K562 (cell line): ENCODE results near the gene UBAC2. TPM values are rescaled to one million over a fixed set of nuclear protein-coding genes. Genes with fewer than 3 reads are reported as not detected.

Experiments used
- ATAC-seq: fragments of 200-7000 bp; cut with Tn5 transposase; 3 replicates; pipeline ENCODE4 v1.9.1; 2020; ENCODE audit warnings: moderate library complexity
- BruUV-seq: library from RNA; stranded (reverse); fragments of 400-500 nt; replicated peaks from 2 replicates; lab custom pipeline; 2021; lab: Mats Ljungman, UMichigan
- CTCF ChIA-PET: fragments of 300-600 bp; formaldehyde crosslinking; extraction: SDS; loops from one replicate; lab custom pipeline; 2021; ENCODE audit warnings: low intra/inter-chr PET ratio; lab: Yijun Ruan, JAX
- POLR2A ChIA-PET: fragments of 300-600, 350-650 bp; sonication (Branson Sonifier 250); formaldehyde crosslinking; extraction: SDS; loops from one replicate; lab custom pipeline; 2021; ENCODE audit warnings: antibody characterized with exemption, inconsistent platforms; lab: Yijun Ruan, JAX
- DNase-seq, 4 experiments: peaks; one replicate each; pipeline versions ENCODE4 v3.0.0 to v3.0.0-alpha.2; 2011 to 2018; ENCODE audit warnings: low spot score in 3 of 4, mixed read lengths in 3 of 4; ENCODE audit errors: extremely low read depth in 1 of 4
- FAIRE-seq: peaks from 2 replicates; lab custom pipeline; 2011; peaks lifted over from hg19 to GRCh38; lab: Jason Lieb, UNC
- H2AFZ ChIP-seq: 2 replicates; pipeline ENCODE4 v1.6.0; 2011; ENCODE audit warnings: low read depth, low read length, control low read depth, inconsistent platforms
- H3K27ac ChIP-seq: fragments of 200-600 bp; 3 replicates; pipeline ENCODE4 v1.8.0; 2011; ENCODE audit warnings: low read depth, mild to moderate bottlenecking, control low read depth, inconsistent platforms, low read length, moderate library complexity, mixed read lengths; ENCODE audit errors: extremely low read depth
- H3K27me3 ChIP-seq, 2 experiments: fragments of 300-600 bp in 1 of 2; 2 replicates in 1 of 2; 3 replicates in 1 of 2; pipeline versions ENCODE4 v1.6.0 to v1.8.0; 2011; ENCODE audit warnings: inconsistent platforms in 2 of 2, low read length in 2 of 2, mild to moderate bottlenecking in 1 of 2, mixed read lengths in 1 of 2, moderate library complexity in 1 of 2; ENCODE audit not compliant: control insufficient read depth in 2 of 2, insufficient read depth in 2 of 2
- H3K36me3 ChIP-seq: fragments of 300-600 bp; 3 replicates; pipeline ENCODE4 v1.8.0; 2011; ENCODE audit warnings: mild to moderate bottlenecking, low read length, inconsistent platforms; ENCODE audit not compliant: control insufficient read depth, insufficient read depth
- H3K4me1 ChIP-seq, 2 experiments: fragments of 200-600 bp in 1 of 2; replicated peaks in 1 of 2; 2 replicates in 1 of 2; 3 replicates in 1 of 2; pipeline versions ENCODE4 v1.5.1 to v1.8.0; 2011; ENCODE audit warnings: inconsistent platforms in 2 of 2, low read length in 2 of 2, mild to moderate bottlenecking in 1 of 2, mixed read lengths in 1 of 2, moderate library complexity in 1 of 2; ENCODE audit not compliant: control insufficient read depth in 2 of 2, insufficient read depth in 2 of 2
- H3K4me2 ChIP-seq: 2 replicates; pipeline ENCODE4 v1.6.1; 2011; ENCODE audit warnings: low read length, control low read depth, inconsistent platforms, mixed read lengths; ENCODE audit not compliant: insufficient read depth
- H3K4me3 ChIP-seq: fragments of 200-600 bp; sonication (generic), shearing (Covaris generic); 2 replicates; pipeline ENCODE4 v1.5.1; 2016; ENCODE audit warnings: control low read depth, inconsistent platforms
- H3K79me2 ChIP-seq: fragments of 200-600 bp; 3 replicates; pipeline ENCODE4 v1.8.0; 2011; ENCODE audit warnings: low read length, inconsistent platforms; ENCODE audit not compliant: control insufficient read depth, insufficient read depth
- H3K9ac ChIP-seq, 2 experiments: 2 replicates each; pipeline versions ENCODE4 v1.6.0 to v1.6.1; 2011; ENCODE audit warnings: low read depth in 2 of 2, low read length in 2 of 2, control low read depth in 1 of 2, inconsistent platforms in 1 of 2, mild to moderate bottlenecking in 1 of 2, mixed read lengths in 1 of 2; ENCODE audit not compliant: insufficient read depth in 1 of 2
- H3K9me1 ChIP-seq: one replicate; pipeline ENCODE4 v1.6.0; 2011; ENCODE audit warnings: inconsistent platforms, mild to moderate bottlenecking, low read length, moderate library complexity; ENCODE audit not compliant: control insufficient read depth, insufficient read depth
- H3K9me3 ChIP-seq: replicated peaks from 2 replicates; pipeline ENCODE4 v1.5.1; 2011; ENCODE audit warnings: low read depth, low read length, inconsistent platforms; ENCODE audit not compliant: control insufficient read depth, insufficient read depth
- H4K20me1 ChIP-seq: replicated peaks from 2 replicates; pipeline ENCODE4 v1.6.1; 2011; ENCODE audit warnings: low read length, inconsistent platforms, mixed read lengths; ENCODE audit not compliant: control insufficient read depth, insufficient read depth
- DNMT1 ChIP-seq: fragments of 450-650 bp; IDR thresholded peaks from 2 replicates; pipeline ENCODE4 v1.6.1; 2016; ENCODE audit warnings: antibody characterized with exemption, mild to moderate bottlenecking
- FUS ChIP-seq: fragments of 200-400 bp; formaldehyde crosslinking; optimal IDR thresholded peaks from 2 replicates; pipeline ENCODE3; 2017; ENCODE audit warnings: low read depth, low read length
- MAZ ChIP-seq, 2 experiments: fragments of 450-650 bp in 1 of 2; sonication (generic) in 1 of 2; formaldehyde crosslinking; IDR thresholded peaks in 1 of 2; conservative IDR thresholded peaks in 1 of 2; 2 replicates each; pipeline versions ENCODE4 v1.4.0 to v1.5.0; 2020; ENCODE audit warnings: mild to moderate bottlenecking in 1 of 2, missing genetic modification reagents in 1 of 2
- MCM5 ChIP-seq: fragments of 450-650 bp; IDR thresholded peaks from 2 replicates; pipeline ENCODE4 v1.6.1; 2016; ENCODE audit warnings: low read depth
- MTA1 ChIP-seq: fragments of 450-650 bp; IDR thresholded peaks from 2 replicates; pipeline ENCODE4 v1.6.1; 2017; ENCODE audit warnings: borderline replicate concordance
- NCOA4 ChIP-seq: fragments of 450-650 bp; IDR thresholded peaks from 2 replicates; pipeline ENCODE4 v1.6.1; 2018; ENCODE audit warnings: mild to moderate bottlenecking; ENCODE audit not compliant: partially characterized antibody
- OTX1 ChIP-seq: fragments of 450-650 bp; formaldehyde crosslinking; IDR thresholded peaks from 2 replicates; pipeline ENCODE4 v1.4.0; 2022; ENCODE audit warnings: mild to moderate bottlenecking
- RBM14 ChIP-seq: fragments of 200-400 bp; formaldehyde crosslinking; IDR thresholded peaks from 2 replicates; pipeline ENCODE4 v1.6.1; 2018; ENCODE audit warnings: low read depth, mild to moderate bottlenecking, low read length, moderate library complexity, borderline replicate concordance; ENCODE audit not compliant: insufficient read depth
- RHOXF2B ChIP-seq: fragments of 250-450 bp; sonication (Bioruptor Pico); conservative IDR thresholded peaks from 2 replicates; pipeline ENCODE4 v1.5.1; 2021
- SAP30 ChIP-seq: fragments of 200-600 bp; sonication (generic); IDR thresholded peaks from 2 replicates; pipeline ENCODE4 v1.6.1; 2012; ENCODE audit warnings: borderline replicate concordance, low read depth, mild to moderate bottlenecking, moderate library complexity, low read length, control low read depth, inconsistent platforms; ENCODE audit not compliant: insufficient read depth, poor library complexity, severe bottlenecking
- SIN3B ChIP-seq: fragments of 450-650 bp; IDR thresholded peaks from 2 replicates; pipeline ENCODE4 v1.6.1; 2017; ENCODE audit warnings: low read depth, mild to moderate bottlenecking, moderate library complexity
- SMAD4 ChIP-seq: fragments of 250-450 bp; sonication (Bioruptor Pico); conservative IDR thresholded peaks from 2 replicates; pipeline ENCODE4 v1.8.0; 2021; ENCODE audit warnings: inconsistent platforms, mild to moderate bottlenecking, moderate library complexity
- SREBF2 ChIP-seq: sonication (generic); formaldehyde crosslinking; IDR thresholded peaks from 2 replicates; pipeline ENCODE4 v1.4.0; 2020; ENCODE audit warnings: mild to moderate bottlenecking, missing genetic modification reagents
- ZNF224 ChIP-seq: sonication (generic); formaldehyde crosslinking; IDR thresholded peaks from 2 replicates; pipeline ENCODE4 v1.8.0; 2022; ENCODE audit warnings: mild to moderate bottlenecking, missing genetic modification reagents
- ZNF444 ChIP-seq: fragments of 250-450 bp; sonication (Bioruptor Pico); IDR thresholded peaks from 2 replicates; pipeline ENCODE4 v1.4.0; 2020; ENCODE audit warnings: mild to moderate bottlenecking, moderate library complexity
- ZNF561 ChIP-seq: fragments of 450-650 bp; formaldehyde crosslinking; conservative IDR thresholded peaks from 2 replicates; pipeline ENCODE4 v1.4.0; 2020; ENCODE audit warnings: mild to moderate bottlenecking, moderate library complexity
- ZNF77 ChIP-seq: fragments of 250-450 bp; sonication (Bioruptor Pico); IDR thresholded peaks from 2 replicates; pipeline ENCODE4 v1.5.0; 2020
- WGBS: fragments of 100-300 bp; shearing (Covaris generic); methylation state at CpG from one replicate; pipeline ENCODE4 v1.1.6; 2016; ENCODE audit warnings: low coverage, mixed read lengths; ENCODE audit not compliant: insufficient coverage; ENCODE audit errors: missing lambda C conversion rate; 5-methylcytosine and 5-hydroxymethylcytosine counted together
- in situ Hi-C: fragments of 300-500 bp; cut with MboI; formaldehyde crosslinking; loops from 4 replicates; pipeline ENCODE4 v1.15.0; 2018; ENCODE audit warnings: inconsistent platforms, mixed read lengths
- intact Hi-C: fragments of 100-400 bp; cut with micrococcal nuclease; formaldehyde crosslinking; loops from 2 replicates; pipeline ENCODE4 v1.14.2; 2022
- polyA plus RNA-seq, 8 experiments: library from polyadenylated mRNA; depleted of rRNA in 4 of 8; stranded (reverse) in 5 of 8; unstranded in 3 of 8; fragments of >200 nt; fragmentation: Nextera tagmentation in 2 of 8; fragmentation: Illumina TruSeq in 1 of 8; extraction: Ambion mirVana in 2 of 8; extraction: Trizol in 1 of 8; gene quantifications; 2 replicates each; pipeline versions ENCODE4 v1.2.1 to v1.2.3, GENCODE V29; 2011 to 2014; ENCODE audit warnings: inconsistent platforms in 1 of 8, missing spikeins in 1 of 8
- total RNA-seq, 7 experiments: library from RNA; depleted of rRNA in 6 of 7; stranded (reverse); fragments of >200 nt in 6 of 7; fragmentation: Illumina TruSeq in 2 of 7; extraction: Trizol in 2 of 7; gene quantifications; 2 replicates each; pipeline versions ENCODE4 v1.2.1 to v1.2.3, GENCODE V29; 2011 to 2021; ENCODE audit warnings: low replicate concordance in 1 of 7
- TF ChIP-seq, protein P1 (sequence below): fragments of 450-650 bp; formaldehyde crosslinking; IDR thresholded peaks from 2 replicates; pipeline ENCODE4 v1.4.0; 2022; ENCODE audit warnings: missing genetic modification characterization
- TF ChIP-seq, protein P2 (sequence below): fragments of 250-450 bp; sonication (Bioruptor Pico); IDR thresholded peaks from 2 replicates; pipeline ENCODE4 v1.5.1; 2021; ENCODE audit warnings: mild to moderate bottlenecking
- TF ChIP-seq, protein P3 (sequence below): fragments of 250-450 bp; sonication (Bioruptor Pico); IDR thresholded peaks from 2 replicates; pipeline ENCODE4 v1.8.0; 2021; ENCODE audit warnings: moderate library complexity, mild to moderate bottlenecking, inconsistent platforms

Gene UBAC2
- total and polyA plus RNA-seq, 9 of the 15 experiments (the other 6 are each of a cell fraction or from before 2014, with no cell fraction given) = 6.0 to 84.1 (median 32.3) TPM

GRCh38 chr13:99396446-99396845 is 195.8 kb downstream of the UBAC2 start:
- ChIA-PET POLR2A (no interaction called here), CTCF (no interaction called here)
- in situ Hi-C loops (no loop called here), intact Hi-C loops (no loop called here)
- no peaks in the 10 kb centered on the region for H3K36me3 ChIP-seq
- H3K4me1 ChIP-seq = no peaks in the 10 kb centered on the region; a peak in 1 of 5 replicates
- ATAC-seq (no peak), FAIRE-seq (no peak), DNase-seq (no peak)
- no peaks in the 10 kb centered on the region for H3K9me3 ChIP-seq
- H4K20me1 ChIP-seq = no peaks in the 10 kb centered on the region
- 0 out of 5 replicates have a peak, but pooled peaks cover 0 to 7% of the 10 kb centered on the region in 2 experiments for H3K27me3 ChIP-seq
- H3K4me2 ChIP-seq = no peak overlapping the region
- no peak overlapping the region for H2AFZ ChIP-seq
- WGBS = 53% methylated on average over 5 of the region's 7 CpGs
- TF ChIP-seq ZNF224 (CRISPR knock-in tag) (no peak), ZNF77 (CRISPR knock-in tag) (no peak), ZNF444 (no peak), RHOXF2B (no peak), NCOA4 (no peak), SIN3B (no peak), ZNF561 (CRISPR knock-in tag) (no peak), DNMT1 (no peak), MCM5 (no peak), FUS (no peak), OTX1 (CRISPR knock-in tag) (no peak), SREBF2 (CRISPR knock-in tag) (no peak), SAP30 (no peak), SMAD4 (CRISPR knock-in tag) (no peak), MAZ (CRISPR knock-in tag; conservative IDR thresholded peaks at IDR 0.05 in 1 of 2, IDR thresholded peaks at IDR 0.05 in 1 of 2) (no peak), RBM14 (no peak), MTA1 (no peak)
- TF ChIP-seq, protein P1, sequence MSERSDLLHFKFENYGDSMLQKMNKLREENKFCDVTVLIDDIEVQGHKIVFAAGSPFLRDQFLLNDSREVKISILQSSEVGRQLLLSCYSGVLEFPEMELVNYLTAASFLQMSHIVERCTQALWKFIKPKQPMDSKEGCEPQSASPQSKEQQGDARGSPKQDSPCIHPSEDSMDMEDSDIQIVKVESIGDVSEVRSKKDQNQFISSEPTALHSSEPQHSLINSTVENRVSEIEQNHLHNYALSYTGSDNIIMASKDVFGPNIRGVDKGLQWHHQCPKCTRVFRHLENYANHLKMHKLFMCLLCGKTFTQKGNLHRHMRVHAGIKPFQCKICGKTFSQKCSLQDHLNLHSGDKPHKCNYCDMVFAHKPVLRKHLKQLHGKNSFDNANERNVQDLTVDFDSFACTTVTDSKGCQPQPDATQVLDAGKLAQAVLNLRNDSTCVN (CRISPR knock-in tag) = no peak
- TF ChIP-seq, protein P2, sequence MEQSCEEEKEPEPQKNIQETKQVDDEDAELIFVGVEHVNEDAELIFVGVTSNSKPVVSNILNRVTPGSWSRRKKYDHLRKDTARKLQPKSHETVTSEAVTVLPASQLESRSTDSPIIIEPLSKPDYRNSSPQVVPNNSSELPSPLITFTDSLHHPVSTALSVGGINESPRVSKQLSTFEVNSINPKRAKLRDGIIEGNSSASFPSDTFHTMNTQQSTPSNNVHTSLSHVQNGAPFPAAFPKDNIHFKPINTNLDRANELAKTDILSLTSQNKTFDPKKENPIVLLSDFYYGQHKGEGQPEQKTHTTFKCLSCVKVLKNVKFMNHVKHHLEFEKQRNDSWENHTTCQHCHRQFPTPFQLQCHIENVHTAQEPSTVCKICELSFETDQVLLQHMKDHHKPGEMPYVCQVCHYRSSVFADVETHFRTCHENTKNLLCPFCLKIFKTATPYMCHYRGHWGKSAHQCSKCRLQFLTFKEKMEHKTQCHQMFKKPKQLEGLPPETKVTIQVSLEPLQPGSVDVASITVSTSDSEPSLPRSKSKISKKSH (CRISPR knock-in tag) = no peak
- TF ChIP-seq, protein P3, sequence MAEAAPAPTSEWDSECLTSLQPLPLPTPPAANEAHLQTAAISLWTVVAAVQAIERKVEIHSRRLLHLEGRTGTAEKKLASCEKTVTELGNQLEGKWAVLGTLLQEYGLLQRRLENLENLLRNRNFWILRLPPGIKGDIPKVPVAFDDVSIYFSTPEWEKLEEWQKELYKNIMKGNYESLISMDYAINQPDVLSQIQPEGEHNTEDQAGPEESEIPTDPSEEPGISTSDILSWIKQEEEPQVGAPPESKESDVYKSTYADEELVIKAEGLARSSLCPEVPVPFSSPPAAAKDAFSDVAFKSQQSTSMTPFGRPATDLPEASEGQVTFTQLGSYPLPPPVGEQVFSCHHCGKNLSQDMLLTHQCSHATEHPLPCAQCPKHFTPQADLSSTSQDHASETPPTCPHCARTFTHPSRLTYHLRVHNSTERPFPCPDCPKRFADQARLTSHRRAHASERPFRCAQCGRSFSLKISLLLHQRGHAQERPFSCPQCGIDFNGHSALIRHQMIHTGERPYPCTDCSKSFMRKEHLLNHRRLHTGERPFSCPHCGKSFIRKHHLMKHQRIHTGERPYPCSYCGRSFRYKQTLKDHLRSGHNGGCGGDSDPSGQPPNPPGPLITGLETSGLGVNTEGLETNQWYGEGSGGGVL = no peak
- no peak overlapping the region for H3K9ac ChIP-seq
- H3K9me1 ChIP-seq = no peaks in the 10 kb centered on the region
- no peak overlapping the region for H3K27ac ChIP-seq
- no TSS peak for BruUV-seq
- H3K4me3 ChIP-seq = no peak overlapping the region
- H3K79me2 ChIP-seq = no peaks in the 10 kb centered on the region
